H9 (cell line): Measurements from ENCODE around the gene DNAH1. TPM values are rescaled to one million over a fixed set of nuclear protein-coding genes. Genes with fewer than 3 reads are reported as not detected.

Experiments
- DNase-seq: peaks from one replicate; pipeline ENCODE4 v3.0.0-alpha.2; 2017
- H2AFZ ChIP-seq: one replicate; pipeline ENCODE4 v1.6.1; 2013; ENCODE audit warnings: mild to moderate bottlenecking, low read length, control low read depth, moderate library complexity
- H2AK5ac ChIP-seq: 2 replicates; pipeline ENCODE4 v1.6.1; 2013; ENCODE audit warnings: low read length, control low read depth, mixed read lengths; ENCODE audit not compliant: insufficient read length
- H2BK120ac ChIP-seq: one replicate; pipeline ENCODE4 v1.6.1; 2013; ENCODE audit warnings: low read depth, mild to moderate bottlenecking, low read length, control low read depth, inconsistent platforms; ENCODE audit not compliant: poor library complexity, severe bottlenecking
- H2BK12ac ChIP-seq: 2 replicates; pipeline ENCODE4 v1.6.1; 2013; ENCODE audit warnings: low read length, control low read depth, mixed read lengths, low read depth; ENCODE audit not compliant: insufficient read length
- H2BK15ac ChIP-seq: 2 replicates; pipeline ENCODE4 v1.6.1; 2013; ENCODE audit warnings: low read depth, low read length, control low read depth
- H2BK20ac ChIP-seq: one replicate; pipeline ENCODE4 v1.6.1; 2013; ENCODE audit warnings: low read depth, mild to moderate bottlenecking, low read length, control low read depth, inconsistent platforms; ENCODE audit not compliant: poor library complexity, severe bottlenecking
- H2BK5ac ChIP-seq: 2 replicates; pipeline ENCODE4 v1.6.1; 2013; ENCODE audit warnings: low read length, control low read depth, mixed read lengths; ENCODE audit not compliant: insufficient read length
- H3K14ac ChIP-seq: 2 replicates; pipeline ENCODE4 v1.6.1; 2013; ENCODE audit warnings: low read length, control low read depth; ENCODE audit not compliant: insufficient read depth
- H3K18ac ChIP-seq: 2 replicates; pipeline ENCODE4 v1.6.1; 2013; ENCODE audit warnings: low read depth, mild to moderate bottlenecking, mixed read lengths, low read length, control low read depth; ENCODE audit not compliant: insufficient read length
- H3K23ac ChIP-seq: 2 replicates; pipeline ENCODE4 v1.6.1; 2013; ENCODE audit warnings: low read length, control low read depth, mixed read lengths, low read depth; ENCODE audit not compliant: insufficient read length
- H3K23me2 ChIP-seq: 2 replicates; pipeline ENCODE4 v1.6.1; 2013; ENCODE audit warnings: low read depth, mild to moderate bottlenecking, mixed read lengths, low read length, control low read depth; ENCODE audit not compliant: insufficient read length, poor library complexity, severe bottlenecking
- H3K27ac ChIP-seq: 2 replicates; pipeline ENCODE4 v1.5.1; 2013; ENCODE audit warnings: low read length, control low read depth, mixed read lengths, low read depth; ENCODE audit not compliant: insufficient read length
- H3K27me3 ChIP-seq: 2 replicates; pipeline ENCODE4 v1.6.1; 2013; ENCODE audit warnings: low read length, control low read depth, inconsistent platforms; ENCODE audit not compliant: insufficient read depth
- H3K4ac ChIP-seq: 2 replicates; pipeline ENCODE4 v1.6.1; 2013; ENCODE audit warnings: low read depth, mild to moderate bottlenecking, control low read depth, inconsistent platforms, low read length, moderate library complexity
- H3K4me1 ChIP-seq: 2 replicates; pipeline ENCODE4 v1.6.1; 2013; ENCODE audit warnings: low read length, control low read depth, inconsistent platforms; ENCODE audit not compliant: insufficient read depth
- H3K4me2 ChIP-seq: 2 replicates; pipeline ENCODE4 v1.6.1; 2013; ENCODE audit warnings: low read length, control low read depth, mixed read lengths; ENCODE audit not compliant: insufficient read length, insufficient read depth
- H3K56ac ChIP-seq: 2 replicates; pipeline ENCODE4 v1.6.1; 2013; ENCODE audit warnings: low read depth, mild to moderate bottlenecking, mixed read lengths, low read length, control low read depth; ENCODE audit not compliant: insufficient read length
- H3K79me1 ChIP-seq: 2 replicates; pipeline ENCODE4 v1.6.1; 2013; ENCODE audit warnings: low read depth, mild to moderate bottlenecking, moderate library complexity, low read length, control low read depth, inconsistent platforms; ENCODE audit not compliant: insufficient read depth, poor library complexity, severe bottlenecking
- H3K79me2 ChIP-seq: 2 replicates; pipeline ENCODE4 v1.6.1; 2013; ENCODE audit warnings: low read length, control low read depth, inconsistent platforms; ENCODE audit not compliant: insufficient read depth
- H3K9ac ChIP-seq: 2 replicates; pipeline ENCODE4 v1.6.1; 2013; ENCODE audit warnings: low read length, control low read depth, mixed read lengths; ENCODE audit not compliant: insufficient read length; ENCODE audit errors: extremely low read depth
- H3K9me3 ChIP-seq: one replicate; pipeline ENCODE4 v1.6.1; 2013; ENCODE audit warnings: low read depth, low read length, inconsistent platforms; ENCODE audit not compliant: control insufficient read depth
- H3T11ph ChIP-seq: one replicate; pipeline ENCODE4 v1.6.1; 2013; ENCODE audit warnings: mild to moderate bottlenecking, low read length, control low read depth, inconsistent platforms
- H4K20me1 ChIP-seq: one replicate; pipeline ENCODE4 v1.6.1; 2013; ENCODE audit not compliant: control insufficient read depth, insufficient read length, insufficient read depth
- H4K5ac ChIP-seq: 2 replicates; pipeline ENCODE4 v1.6.1; 2013; ENCODE audit warnings: low read depth, mild to moderate bottlenecking, mixed read lengths, low read length, control low read depth; ENCODE audit not compliant: insufficient read length
- H4K8ac ChIP-seq: replicated peaks from 2 replicates; pipeline ENCODE4 v1.6.1; 2013; ENCODE audit warnings: low read length, control low read depth, mixed read lengths, low read depth; ENCODE audit not compliant: insufficient read length
- H4K91ac ChIP-seq: 2 replicates; pipeline ENCODE4 v1.6.1; 2013; ENCODE audit warnings: low read depth, mild to moderate bottlenecking, moderate library complexity, mixed read lengths, low read length, control low read depth; ENCODE audit not compliant: insufficient read length
- H3K27ac Mint-ChIP-seq, 3 experiments: 2 replicates in 2 of 3; 3 replicates in 1 of 3; pipeline ENCODE4 v1.8.0; 2020 to 2021; ENCODE audit warnings: mixed read lengths in 3 of 3, mild to moderate bottlenecking in 1 of 3, moderate library complexity in 1 of 3
- H3K27me3 Mint-ChIP-seq: 2 replicates; pipeline ENCODE4 v1.8.0; 2021; ENCODE audit warnings: low read depth, mild to moderate bottlenecking, moderate library complexity, mixed read lengths
- H3K36me3 Mint-ChIP-seq, 3 experiments: 2 replicates in 2 of 3; 3 replicates in 1 of 3; pipeline ENCODE4 v1.8.0; 2020 to 2021; ENCODE audit warnings: low read depth in 3 of 3, mixed read lengths in 3 of 3; ENCODE audit not compliant: insufficient read depth in 1 of 3
- H3K4me1 Mint-ChIP-seq, 2 experiments: 2 replicates each; pipeline ENCODE4 v1.8.0; 2020; ENCODE audit warnings: mixed read lengths in 2 of 2
- H3K4me3 Mint-ChIP-seq, 2 experiments: 2 replicates in 1 of 2; 3 replicates in 1 of 2; pipeline ENCODE4 v1.8.0; 2020 to 2021; ENCODE audit warnings: mild to moderate bottlenecking in 2 of 2, mixed read lengths in 2 of 2, moderate library complexity in 1 of 2
- H3K9me3 Mint-ChIP-seq, 2 experiments: 2 replicates in 1 of 2; 3 replicates in 1 of 2; pipeline ENCODE4 v1.8.0; 2020; ENCODE audit warnings: mild to moderate bottlenecking in 2 of 2, mixed read lengths in 2 of 2, moderate library complexity in 1 of 2
- WGBS: extraction: QIAGEN DNeasy Blood & Tissue Kit; methylation state at CpG from one replicate; pipeline ENCODE4 v1.1.7; 2013; ENCODE audit warnings: missing lambda C conversion rate, low lambda C conversion rate, mixed read lengths; ENCODE audit not compliant: insufficient read length; ENCODE audit errors: extremely low coverage; 5-methylcytosine and 5-hydroxymethylcytosine counted together
- total RNA-seq: library from RNA; stranded (reverse); gene quantifications from 2 replicates; pipeline ENCODE4 v1.2.1, GENCODE V29; 2021
- TF ChIP-seq, protein P1 (sequence below): fragments of 200-600 bp; sonication (generic); conservative IDR thresholded peaks from 3 replicates; pipeline ENCODE4 v1.8.0; 2021; ENCODE audit warnings: antibody characterized with exemption, mild to moderate bottlenecking

Gene DNAH1
- total RNA-seq, 1 experiment from 2014 or later = 2.0 TPM

- Mint-ChIP-seq H3K4me1 (peaks cover 10 to 11% of the 10 kb centered on the region in 2 experiments), H3K27me3 (no peaks in the 10 kb centered on the region), H3K9me3 (no peaks in the 10 kb centered on the region; a peak in 1 of 5 replicates), H3K4me3 (no peak overlapping the region), H3K36me3 (peaks cover 0 to 5% (median 2%) of the 10 kb centered on the region in 3 experiments; a peak in 2 of 7 replicates), H3K27ac (no peak overlapping the region)
- no peak overlapping the region for H2BK20ac ChIP-seq
- H2AK5ac ChIP-seq = no peak overlapping the region
- no peak overlapping the region for H3T11ph ChIP-seq
- H3K9ac ChIP-seq = no peak overlapping the region
- H3K27ac ChIP-seq = no peak overlapping the region
- no peak overlapping the region for H4K91ac ChIP-seq
- DNase-seq = no peak
- H3K4me1 ChIP-seq = no peaks in the 10 kb centered on the region
- no peaks in the 10 kb centered on the region for H3K9me3 ChIP-seq
- H3K56ac ChIP-seq = no peak overlapping the region
- no peak overlapping the region for H3K18ac ChIP-seq
- H3K23me2 ChIP-seq = peaks cover 7% of the 10 kb centered on the region
- H3K14ac ChIP-seq = no peak overlapping the region
- H4K5ac ChIP-seq = no peak overlapping the region
- H2BK5ac ChIP-seq = no peak overlapping the region
- H2AFZ ChIP-seq = no peak overlapping the region
- TF ChIP-seq, protein P1, sequence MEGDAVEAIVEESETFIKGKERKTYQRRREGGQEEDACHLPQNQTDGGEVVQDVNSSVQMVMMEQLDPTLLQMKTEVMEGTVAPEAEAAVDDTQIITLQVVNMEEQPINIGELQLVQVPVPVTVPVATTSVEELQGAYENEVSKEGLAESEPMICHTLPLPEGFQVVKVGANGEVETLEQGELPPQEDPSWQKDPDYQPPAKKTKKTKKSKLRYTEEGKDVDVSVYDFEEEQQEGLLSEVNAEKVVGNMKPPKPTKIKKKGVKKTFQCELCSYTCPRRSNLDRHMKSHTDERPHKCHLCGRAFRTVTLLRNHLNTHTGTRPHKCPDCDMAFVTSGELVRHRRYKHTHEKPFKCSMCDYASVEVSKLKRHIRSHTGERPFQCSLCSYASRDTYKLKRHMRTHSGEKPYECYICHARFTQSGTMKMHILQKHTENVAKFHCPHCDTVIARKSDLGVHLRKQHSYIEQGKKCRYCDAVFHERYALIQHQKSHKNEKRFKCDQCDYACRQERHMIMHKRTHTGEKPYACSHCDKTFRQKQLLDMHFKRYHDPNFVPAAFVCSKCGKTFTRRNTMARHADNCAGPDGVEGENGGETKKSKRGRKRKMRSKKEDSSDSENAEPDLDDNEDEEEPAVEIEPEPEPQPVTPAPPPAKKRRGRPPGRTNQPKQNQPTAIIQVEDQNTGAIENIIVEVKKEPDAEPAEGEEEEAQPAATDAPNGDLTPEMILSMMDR = no peak
- no peaks in the 10 kb centered on the region for H3K79me1 ChIP-seq
- no CpG with 5 or more reads among the region's 3 CpGs for WGBS
- no peak overlapping the region for H3K4me2 ChIP-seq
- H2BK12ac ChIP-seq = no peak overlapping the region
- H3K27me3 ChIP-seq = no peaks in the 10 kb centered on the region
- H3K79me2 ChIP-seq = no peaks in the 10 kb centered on the region
- no peak overlapping the region for H2BK120ac ChIP-seq
- H3K23ac ChIP-seq = no peak overlapping the region
- H4K20me1 ChIP-seq = no peaks in the 10 kb centered on the region
- H2BK15ac ChIP-seq = no peak overlapping the region
- H4K8ac ChIP-seq = no peak overlapping the region
- no peak overlapping the region for H3K4ac ChIP-seq
Observed at GRCh38 chr3:52415800-52416199, 99.7 kb downstream of the DNAH1 start.
